Psoas muscle (tissue), 8 donors: Measurements from ENCODE around the gene MNT. TPM values are rescaled to one million over a fixed set of nuclear protein-coding genes. Genes with fewer than 3 reads are reported as not detected.

ENCODE experiments used
- ATAC-seq, 4 donors: fragments of 200-7000 bp; cut with Tn5 transposase; one replicate each; pipeline ENCODE4 v1.9.1; 2020; ENCODE audit warnings: moderate library complexity in 3 of 4, mild to moderate bottlenecking in 2 of 4
- DNase-seq, 2 donors: peaks; one replicate each; pipeline ENCODE4 v3.0.0-alpha.2; 2020
- H3K27ac ChIP-seq: fragments of 200-600 bp; one replicate; pipeline ENCODE4 v1.8.0; 2022
- H3K27me3 ChIP-seq, 3 donors: fragments of 200-600 bp in 1 of 3; one replicate each; pipeline versions ENCODE4 v1.6.1 to v1.8.0; 2013 to 2022; ENCODE audit warnings: low read length in 2 of 3, mild to moderate bottlenecking in 2 of 3, moderate library complexity in 1 of 3; ENCODE audit not compliant: insufficient read depth in 3 of 3
- H3K36me3 ChIP-seq, 2 donors: fragments of 200-600 bp in 1 of 2; one replicate each; pipeline versions ENCODE4 v1.6.1 to v1.8.0; 2013 to 2022; ENCODE audit warnings: low read depth in 1 of 2, mild to moderate bottlenecking in 1 of 2, moderate library complexity in 1 of 2; ENCODE audit not compliant: insufficient read depth in 1 of 2
- H3K4me1 ChIP-seq: fragments of 200-600 bp; one replicate; pipeline ENCODE4 v1.8.0; 2022
- H3K4me3 ChIP-seq: fragments of 200-600 bp; one replicate; pipeline ENCODE4 v1.8.0; 2022; ENCODE audit warnings: mild to moderate bottlenecking
- H3K9me3 ChIP-seq: fragments of 200-600 bp; one replicate; pipeline ENCODE4 v1.8.0; 2022
- whole genome bisulfite sequencing, 3 donors: extraction: QIAGEN DNeasy Blood & Tissue Kit; methylation state at CpG; one replicate each; pipeline versions ENCODE4 v1.1.6 to v1.1.7; 2013; 5-methylcytosine and 5-hydroxymethylcytosine counted together
- intact Hi-C, 2 donors: fragments of 100-400 bp; cut with DNase I; formaldehyde crosslinking; loops; one replicate each; pipeline versions ENCODE4 v1.11.0 to v1.14.2; 2022
- polyA plus RNA-seq, 3 donors: library from polyadenylated mRNA; stranded (reverse); fragments of 200-250 nt; gene quantifications; one replicate each; pipeline ENCODE4 v1.2.3, GENCODE V29; 2013
- total RNA-seq, 4 donors: library from RNA; stranded (reverse); fragmentation: NEBNext Ultra II Directional in 2 of 4; extraction: Animal tissue kit (Norgen Biotek cat#: 25700) in 2 of 4; gene quantifications; one replicate each; pipeline versions ENCODE4 v1.2.1 to v1.2.4, GENCODE V29; 2021 to 2023
- TF ChIP-seq, protein P1 (sequence below): fragments of 200-600 bp; IDR thresholded peaks from one replicate; pipeline ENCODE4 v1.8.0; 2022; ENCODE audit warnings: antibody characterized with exemption
- donor health status: healthy with polysubstance abuse.
- donor health status: DM: no; HTN: no; CAD: no; lungs with moderate emphysema.
- donor health status: Bipolar disorder and iron deficiency.
- donor health status: healthy.
- donor health status: DM: yes; HTN: yes; CAD: no.
- donor health status: DM: no; HTN: no; CAD: no.
- donor health status: DM: no; HTN: no; CAD: no.
- donor health status: DM: yes; HTN: yes; CAD: no.

MNT gene
- total and polyA plus RNA-seq, 7 donors, result 2.5 to 11.7 (median 7.0) TPM

DNA sequence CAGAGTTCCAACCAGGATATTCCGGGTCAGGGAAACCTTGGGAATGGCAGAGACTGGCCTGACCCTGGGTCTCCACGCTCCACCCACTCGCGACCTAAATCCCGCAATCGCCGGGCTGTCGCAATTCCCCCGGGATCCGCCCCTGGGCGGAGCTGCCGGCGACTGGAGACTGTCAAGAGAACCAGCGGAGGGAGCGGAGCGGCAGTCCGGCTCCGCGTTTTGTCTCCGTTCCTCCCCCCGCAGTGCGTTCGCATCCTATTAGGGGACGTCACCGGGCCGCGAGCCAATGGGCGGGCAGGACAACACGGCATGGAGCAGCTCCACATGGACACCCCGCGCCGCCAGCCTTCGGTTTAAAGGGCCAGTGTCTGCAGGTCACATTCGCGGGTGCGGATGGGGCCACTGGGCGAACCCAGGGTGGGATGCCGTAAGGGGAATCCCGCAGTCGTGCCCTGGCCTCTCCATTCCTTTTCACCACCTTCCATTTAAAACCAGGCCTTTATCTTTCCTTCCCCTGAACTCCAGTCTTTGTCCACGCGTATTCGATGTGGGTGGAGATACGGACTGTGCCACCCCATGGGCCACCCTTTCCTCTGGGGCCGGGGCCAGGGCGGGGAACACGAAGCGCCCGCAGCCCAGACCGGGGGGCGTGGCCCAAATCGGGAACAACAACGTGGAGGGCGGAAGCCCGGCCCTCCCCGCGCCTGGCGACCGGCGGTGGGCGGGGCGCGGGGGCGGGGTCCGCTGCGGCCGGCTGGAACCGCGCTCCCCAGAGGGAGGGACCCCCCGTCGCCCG, 764 bp upstream of the MNT start:
- Histone ChIP-seq H3K4me3 (peak overlapping the region; percentile 98), H3K9me3 (no peaks in the 10 kb centered on the region), H3K4me1 (peaks cover 58% of the 10 kb centered on the region), H3K36me3 (no peaks in the 10 kb centered on the region), H3K27me3 (no peaks in the 10 kb centered on the region), H3K27ac (peak overlapping the region; percentile 100)
- TF ChIP-seq, protein P1, sequence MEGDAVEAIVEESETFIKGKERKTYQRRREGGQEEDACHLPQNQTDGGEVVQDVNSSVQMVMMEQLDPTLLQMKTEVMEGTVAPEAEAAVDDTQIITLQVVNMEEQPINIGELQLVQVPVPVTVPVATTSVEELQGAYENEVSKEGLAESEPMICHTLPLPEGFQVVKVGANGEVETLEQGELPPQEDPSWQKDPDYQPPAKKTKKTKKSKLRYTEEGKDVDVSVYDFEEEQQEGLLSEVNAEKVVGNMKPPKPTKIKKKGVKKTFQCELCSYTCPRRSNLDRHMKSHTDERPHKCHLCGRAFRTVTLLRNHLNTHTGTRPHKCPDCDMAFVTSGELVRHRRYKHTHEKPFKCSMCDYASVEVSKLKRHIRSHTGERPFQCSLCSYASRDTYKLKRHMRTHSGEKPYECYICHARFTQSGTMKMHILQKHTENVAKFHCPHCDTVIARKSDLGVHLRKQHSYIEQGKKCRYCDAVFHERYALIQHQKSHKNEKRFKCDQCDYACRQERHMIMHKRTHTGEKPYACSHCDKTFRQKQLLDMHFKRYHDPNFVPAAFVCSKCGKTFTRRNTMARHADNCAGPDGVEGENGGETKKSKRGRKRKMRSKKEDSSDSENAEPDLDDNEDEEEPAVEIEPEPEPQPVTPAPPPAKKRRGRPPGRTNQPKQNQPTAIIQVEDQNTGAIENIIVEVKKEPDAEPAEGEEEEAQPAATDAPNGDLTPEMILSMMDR, result no peak
- WGBS, 3 donors, result 0 to 1% (median 0%) methylated on average over 59 to 72 of the region's 72 CpGs
- DNase-seq, result peak; percentile 100
- intact Hi-C loops, result no loop called here
- ATAC-seq, result peak; percentile 67 to 71 (median 68)

DNA sequence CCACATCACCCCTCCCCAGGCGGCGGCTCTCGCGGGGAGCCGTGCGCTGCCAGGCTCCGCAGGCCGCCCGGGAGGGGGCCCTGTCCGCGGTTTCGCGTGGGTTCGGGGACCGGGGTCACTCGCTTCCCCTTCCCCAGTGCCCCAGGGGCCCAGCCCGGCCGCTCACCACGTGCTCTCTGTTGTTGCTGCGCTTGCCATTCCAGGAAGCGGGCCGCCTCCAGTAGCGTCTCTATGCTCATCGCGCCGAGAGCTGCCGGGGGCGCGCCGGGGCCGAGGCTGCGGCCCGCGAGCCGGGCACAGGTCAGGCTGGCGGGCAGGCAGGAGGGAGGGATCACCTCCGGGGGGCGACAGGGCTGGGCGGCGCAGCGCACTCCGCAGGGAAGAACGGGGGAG, 390 bp downstream of the MNT start:
- H3K4me3 ChIP-seq, result peak overlapping the region; percentile 98
- H3K36me3 ChIP-seq, result no peaks in the 10 kb centered on the region
- WGBS, 3 donors, result 0 to 1% (median 0%) methylated on average over 35 to 43 of the region's 43 CpGs
- peak overlapping the region; percentile 100 for H3K27ac ChIP-seq
- ATAC-seq (peak in 2 of 4 donors; percentile 2), DNase-seq (peak; percentile 64 to 78)
- intact Hi-C loops, result no loop called here
- no peaks in the 10 kb centered on the region for H3K9me3 ChIP-seq
- H3K4me1 ChIP-seq, result peaks cover 58% of the 10 kb centered on the region
- no peaks in the 10 kb centered on the region for H3K27me3 ChIP-seq
- TF ChIP-seq, protein P1, result no peak

DNA sequence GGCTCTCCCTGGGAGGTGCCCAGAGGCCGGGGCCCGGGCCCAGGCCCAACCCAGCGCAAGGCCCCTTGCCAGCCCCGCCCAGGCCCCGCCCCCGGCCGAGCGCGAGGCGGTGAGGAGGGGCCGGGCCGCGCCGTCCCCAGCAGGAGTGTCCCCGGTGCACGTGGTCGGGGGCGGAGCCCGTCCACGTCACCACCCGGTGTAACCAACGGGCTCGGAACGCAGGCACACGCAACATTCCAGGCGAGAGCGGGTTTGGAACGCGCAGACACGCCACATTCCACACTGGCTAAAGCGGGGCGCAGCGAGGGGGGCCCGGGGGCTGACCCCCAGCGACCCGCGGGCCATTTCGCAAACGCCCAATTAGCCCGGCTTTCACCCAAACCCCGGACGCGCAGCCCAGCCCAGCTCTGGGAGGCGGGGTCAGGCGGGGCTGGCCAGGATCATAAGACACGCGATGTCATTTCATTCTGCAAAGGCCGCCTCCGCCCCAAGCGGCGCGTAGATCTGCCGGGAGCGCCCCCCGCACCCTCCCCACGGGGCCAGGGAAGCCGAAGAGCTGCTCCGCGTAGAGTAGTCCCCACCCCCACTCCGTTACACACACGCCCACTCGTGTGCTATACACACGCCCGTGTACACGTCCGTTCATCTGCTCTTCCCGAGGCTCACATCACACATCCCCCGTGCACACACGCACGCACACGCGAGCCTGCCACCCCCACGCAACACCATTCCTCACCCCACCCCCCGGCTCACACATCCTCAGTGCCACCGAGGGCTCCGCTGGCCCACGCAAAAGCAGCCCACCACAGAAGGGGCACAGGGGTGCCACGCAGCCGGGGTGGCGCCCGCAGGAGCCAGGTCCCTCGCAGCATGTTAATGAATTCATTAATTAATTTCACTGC, 1.0 kb downstream of the MNT start:
- H3K4me3 ChIP-seq, result peak overlapping the region; percentile 98
- intact Hi-C loops, result no loop called here
- peak overlapping the region; percentile 100 for H3K27ac ChIP-seq
- no peaks in the 10 kb centered on the region for H3K36me3 ChIP-seq
- no peaks in the 10 kb centered on the region for H3K9me3 ChIP-seq
- no peaks in the 10 kb centered on the region for H3K27me3 ChIP-seq
- 0 to 1% (median 0%) methylated on average over 66 to 82 of the region's 82 CpGs for WGBS, 3 donors
- TF ChIP-seq, protein P1, result no peak
- ATAC-seq (peak; percentile 70 to 75 (median 72)), DNase-seq (peak; percentile 98)
- H3K4me1 ChIP-seq, result peaks cover 60% of the 10 kb centered on the region

DNA sequence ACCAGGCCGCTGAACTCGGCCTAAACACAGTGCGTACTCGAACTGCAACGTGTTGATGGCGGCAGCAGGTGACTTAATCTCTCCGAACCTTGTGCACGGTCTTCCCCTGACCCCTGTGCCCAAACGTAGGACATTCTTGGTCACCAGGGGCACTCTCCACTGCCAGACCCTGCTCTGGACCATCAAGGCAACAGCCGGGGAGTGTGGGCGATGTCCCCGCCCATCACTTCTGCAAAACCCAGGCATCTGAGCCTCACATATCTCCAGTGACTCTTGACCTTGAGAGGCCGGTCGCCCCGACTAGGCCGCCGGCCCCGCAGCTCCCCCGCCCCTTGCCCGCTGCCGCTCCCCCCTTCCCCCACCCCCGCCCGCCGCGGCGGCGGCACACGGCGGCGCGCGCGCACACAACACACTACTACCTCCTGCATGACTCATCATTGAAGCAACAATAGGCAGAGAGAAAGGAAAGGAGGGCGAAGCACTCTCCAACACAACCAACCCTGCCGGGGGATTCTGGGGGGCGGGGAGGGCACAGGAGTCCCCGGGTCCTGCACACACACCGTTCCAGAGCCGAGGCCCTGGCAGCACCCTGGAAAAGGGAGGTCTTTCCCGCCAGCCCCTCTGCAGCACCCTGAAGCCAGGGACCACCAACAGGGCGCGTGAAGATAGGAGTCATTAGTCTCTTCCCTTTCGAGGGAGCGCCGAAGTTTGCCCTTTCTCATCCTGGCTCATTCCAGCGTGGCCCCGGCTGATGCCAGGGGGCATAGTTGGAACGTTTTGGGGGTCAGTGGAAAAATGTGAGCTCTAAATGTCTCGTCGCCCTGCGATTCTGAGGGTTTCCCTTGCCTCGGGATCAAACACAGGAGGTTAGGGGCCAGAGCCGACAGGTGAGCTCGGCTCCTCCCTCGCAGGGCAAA, 1.9 kb downstream of the MNT start:
- H3K4me3 ChIP-seq, result peak overlapping the region; percentile 98
- 12 to 16% (median 13%) methylated on average over 43 to 55 of the region's 55 CpGs for WGBS, 3 donors
- ATAC-seq, result peak in 3 of 4 donors; percentile 23 to 32 (median 30)
- peak; percentile 66 to 81 for DNase-seq
- no peaks in the 10 kb centered on the region for H3K36me3 ChIP-seq
- H3K27me3 ChIP-seq, result no peaks in the 10 kb centered on the region
- TF ChIP-seq, protein P1, result no peak
- H3K4me1 ChIP-seq, result peaks cover 61% of the 10 kb centered on the region
- H3K27ac ChIP-seq, result peak overlapping the region; percentile 100
- intact Hi-C loops, result no loop called here
- H3K9me3 ChIP-seq, result no peaks in the 10 kb centered on the region
